Fibroblast of skin of scalp (primary cell): ENCODE results near the gene PNPLA6.

Experiments
- DNase-seq: peaks from one replicate; pipeline ENCODE4 v3.0.0-alpha.2; 2013

PNPLA6 gene

GRCh38 chr19:7515645-7516151, 19.8 kb upstream of the PNPLA6 start, which contains the start of gene ZNF358:
Gene ZNF358 (plus strand): TSS chr19:7516103. CDS start chr19:7519243, 3,140 bp downstream.
- peak; percentile 79 for DNase-seq

- DNase-seq = no peak
Observed at GRCh38 chr19:7516333-7516732, 19.2 kb upstream of the PNPLA6 start.

GRCh38 chr19:7516878-7517277, 18.6 kb upstream of the PNPLA6 start:
- no peak for DNase-seq

- no peak for DNase-seq
Observed at GRCh38 chr19:7519361-7520130, 16.0 kb upstream of the PNPLA6 start.

GRCh38 chr19:7520131-7521051, 15.1 kb upstream of the PNPLA6 start:
- DNase-seq = no peak

GRCh38 chr19:7521551-7522071, 13.9 kb upstream of the PNPLA6 start:
- no peak for DNase-seq

- peak; percentile 97 for DNase-seq
Observed at GRCh38 chr19:7522072-7522922, 13.2 kb upstream of the PNPLA6 start, which contains the start of gene MCOLN1. Gene MCOLN1 (plus strand): TSS chr19:7522624. CDS start chr19:7522751, 127 bp downstream.

GRCh38 chr19:7522923-7523667, 12.4 kb upstream of the PNPLA6 start:
- no peak for DNase-seq

GRCh38 chr19:7524523-7524922, 11.0 kb upstream of the PNPLA6 start:
- no peak for DNase-seq

GRCh38 chr19:7524992-7525739, 10.4 kb upstream of the PNPLA6 start:
- no peak for DNase-seq

GRCh38 chr19:7526059-7526929, 9.2 kb upstream of the PNPLA6 start:
- no peak for DNase-seq

- DNase-seq = no peak
Observed at GRCh38 chr19:7527516-7528191, 7.9 kb upstream of the PNPLA6 start.

- DNase-seq = no peak
Observed at GRCh38 chr19:7528192-7528519, 7.4 kb upstream of the PNPLA6 start.

GRCh38 chr19:7528522-7529245, 6.8 kb upstream of the PNPLA6 start:
- no peak for DNase-seq

GRCh38 chr19:7529246-7529600, 6.3 kb upstream of the PNPLA6 start:
- DNase-seq = no peak

GRCh38 chr19:7529610-7530490, 5.7 kb upstream of the PNPLA6 start:
- no peak for DNase-seq

GRCh38 chr19:7533281-7533885, 2.1 kb upstream of the PNPLA6 start:
- peak; percentile 71 for DNase-seq
